GM18870 (cell line): ENCODE measurements around the gene RUVBL2.
"Not testable (repeated sequence)": the region's sequence is repeated elsewhere in the genome, so short reads cannot be mapped to it uniquely, and the experiment has no call there.

Experiments used
- ATAC-seq: cut with Tn5 transposase; IDR thresholded peaks from one replicate; pipeline ENCODE4 v1.9.1; 2021; ENCODE audit warnings: moderate library complexity; ENCODE audit not compliant: unreplicated experiment

The RUVBL2 gene

DNA sequence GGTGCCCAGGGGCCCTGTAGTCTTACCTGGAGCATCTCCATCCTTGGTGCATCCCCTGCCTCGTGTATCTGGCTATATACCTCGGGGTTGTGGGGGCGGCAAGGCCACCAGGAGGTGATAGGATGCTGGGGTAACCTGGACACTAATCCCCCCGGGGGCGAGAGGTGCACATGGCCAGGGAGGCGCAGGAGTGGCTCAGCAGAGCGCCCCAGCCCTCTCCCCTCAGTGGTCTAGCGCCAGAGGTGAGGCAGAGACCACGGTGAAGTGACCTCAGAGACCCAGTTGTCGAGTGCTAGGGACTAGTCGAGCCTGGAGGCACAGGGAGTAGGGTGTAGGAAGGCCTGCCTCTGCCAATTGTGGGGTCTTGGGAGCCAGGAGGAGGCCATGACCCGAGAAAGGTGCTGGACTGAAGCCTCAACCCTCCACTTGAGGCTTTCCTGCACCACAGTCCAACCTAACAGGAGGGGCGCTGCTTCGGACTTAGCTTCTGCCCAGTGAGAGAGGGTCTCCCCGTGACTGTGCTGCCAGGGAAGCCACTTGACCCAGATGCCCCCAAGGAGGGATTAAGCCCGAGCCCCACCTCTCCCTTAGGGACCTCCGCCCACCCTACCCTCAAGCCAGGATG lies 23.5 kb downstream of the RUVBL2 start, which contains the start of gene LHB:
Gene LHB, minus strand, starts transcription at position 51 of the 625 bp plus-strand sequence. Its CDS starts 10 bp downstream, at position 41.
- ATAC-seq = no peak

DNA sequence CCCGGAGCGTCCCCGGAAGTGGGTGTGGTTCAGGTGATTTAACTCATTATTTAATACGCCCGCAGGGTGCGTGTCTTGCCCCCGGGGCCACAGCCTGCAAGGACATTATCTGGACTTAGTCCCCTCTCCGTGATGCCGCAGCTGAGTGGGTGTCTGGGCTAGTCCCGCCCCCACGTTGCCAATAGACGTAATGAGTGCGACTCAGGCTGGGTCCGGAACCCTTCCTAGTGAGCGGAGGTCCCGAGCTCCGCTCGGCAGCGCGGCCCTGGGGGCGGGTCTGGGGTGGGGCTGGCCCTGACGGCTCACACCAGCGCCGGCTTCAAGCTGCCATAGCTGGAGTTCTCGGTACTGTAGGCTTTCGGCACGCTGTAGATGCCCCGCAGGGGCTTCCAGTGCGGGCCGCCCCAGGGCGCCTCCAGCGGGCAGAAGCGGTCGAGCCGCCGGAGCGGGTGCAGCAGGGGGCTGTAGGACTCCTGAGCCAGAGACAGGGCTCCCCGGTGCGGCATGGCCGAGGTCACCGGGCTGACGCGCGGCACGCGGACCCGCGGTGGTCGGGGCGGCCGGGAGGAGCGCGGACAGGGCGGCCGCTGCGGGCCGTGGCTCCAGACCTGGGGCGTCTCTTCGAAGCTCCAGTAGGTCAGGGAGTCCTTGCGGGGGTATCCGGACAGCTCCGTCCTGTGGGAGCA lies 24.1 kb downstream of the RUVBL2 start:
- no peak for ATAC-seq

DNA sequence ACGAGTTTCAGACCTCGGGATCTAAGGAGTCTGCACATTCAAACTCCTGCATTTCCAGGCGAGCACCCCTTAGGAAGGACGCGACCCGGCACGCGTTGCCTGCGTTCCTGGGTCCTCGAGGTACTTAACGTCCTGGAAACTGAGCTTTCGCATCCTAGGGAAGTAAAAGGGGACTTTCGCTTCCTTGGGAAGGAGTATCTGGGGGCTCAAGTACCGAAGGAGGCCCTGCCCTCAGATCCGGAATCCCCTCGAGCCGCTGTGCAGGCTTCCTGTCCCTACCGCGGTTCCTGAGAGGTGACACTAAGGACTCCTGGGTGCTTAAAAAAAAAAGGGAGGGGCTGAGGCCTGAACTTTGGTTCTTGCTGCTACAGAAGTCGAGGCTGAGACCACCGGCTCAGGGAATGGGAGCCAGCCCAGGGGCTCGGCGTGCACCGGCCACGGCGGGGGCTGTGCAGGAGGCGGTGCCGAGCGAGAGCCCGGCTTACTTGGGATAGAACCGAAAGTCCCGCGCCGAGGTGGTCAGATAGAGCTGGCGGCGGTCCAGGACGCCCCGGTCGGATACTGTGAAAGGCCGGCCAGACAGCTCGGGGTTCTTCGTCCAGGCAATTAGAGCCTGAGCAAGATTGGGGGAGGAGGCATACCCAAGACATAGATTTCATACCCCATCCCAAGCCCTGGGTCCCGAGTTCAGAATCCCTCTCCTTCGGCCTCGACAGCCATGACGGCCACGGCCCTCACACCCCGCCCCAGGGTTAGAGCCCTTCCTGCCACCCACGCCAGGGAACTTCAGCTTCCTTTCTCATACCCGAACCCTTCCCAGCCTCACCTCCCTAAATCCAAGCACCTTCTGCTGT lies 24.9 kb downstream of the RUVBL2 start:
- not testable (repeated sequence) for ATAC-seq

DNA sequence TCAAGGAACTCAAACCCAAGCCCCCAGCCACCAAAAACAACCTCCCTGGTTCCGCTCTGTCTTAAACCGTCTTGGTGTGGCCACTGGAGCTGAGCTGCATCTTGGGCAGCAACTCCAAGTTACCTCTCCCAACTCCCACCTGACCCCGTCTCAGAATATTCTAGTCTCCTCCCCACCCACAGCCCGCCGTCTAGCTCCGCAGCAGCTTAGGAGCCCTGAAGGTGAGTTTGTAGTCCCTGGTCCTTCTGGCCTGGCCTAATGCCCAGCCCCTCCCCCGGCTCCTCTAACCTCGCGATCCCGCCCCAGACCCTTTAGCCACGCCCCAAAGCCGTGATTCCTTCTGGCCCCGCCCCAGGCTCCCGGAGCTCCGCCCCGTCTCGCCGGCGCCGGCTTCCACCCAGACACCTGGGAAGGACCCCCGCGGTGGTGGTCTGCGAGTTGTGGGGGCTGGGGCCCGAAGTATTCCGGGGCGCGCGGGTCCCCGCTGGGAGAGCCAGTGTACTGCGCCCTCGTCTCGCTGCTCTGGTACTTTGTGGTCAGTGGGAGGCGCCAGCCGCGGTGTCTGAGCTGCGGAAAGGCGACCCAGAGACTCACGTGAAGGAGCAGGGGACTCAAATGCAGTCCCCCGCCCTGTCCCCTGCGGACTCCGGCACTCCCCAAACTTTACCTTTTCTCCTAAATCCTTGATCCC lies 25.7 kb downstream of the RUVBL2 start:
- ATAC-seq = no peak

DNA sequence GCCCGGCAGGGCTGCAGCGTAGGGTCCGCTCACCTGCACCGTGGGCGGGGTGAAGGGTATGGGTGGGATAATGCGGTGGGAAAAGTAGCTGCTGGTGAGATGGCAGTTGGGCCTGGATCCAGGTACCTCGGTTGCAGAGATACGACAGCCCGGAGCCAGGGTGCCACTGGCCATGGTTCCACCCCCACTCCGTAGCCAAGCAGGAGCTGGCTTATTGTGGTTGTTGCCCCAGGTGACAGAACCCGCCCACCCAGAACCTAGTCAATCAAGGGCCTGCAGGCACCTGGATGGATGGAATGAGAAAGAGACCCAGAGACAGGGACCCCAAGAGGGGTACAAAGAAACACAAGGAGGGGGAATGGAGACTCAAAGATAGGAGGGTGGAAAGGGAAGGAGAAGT lies 26.7 kb downstream of the RUVBL2 start:
- ATAC-seq = no peak

DNA sequence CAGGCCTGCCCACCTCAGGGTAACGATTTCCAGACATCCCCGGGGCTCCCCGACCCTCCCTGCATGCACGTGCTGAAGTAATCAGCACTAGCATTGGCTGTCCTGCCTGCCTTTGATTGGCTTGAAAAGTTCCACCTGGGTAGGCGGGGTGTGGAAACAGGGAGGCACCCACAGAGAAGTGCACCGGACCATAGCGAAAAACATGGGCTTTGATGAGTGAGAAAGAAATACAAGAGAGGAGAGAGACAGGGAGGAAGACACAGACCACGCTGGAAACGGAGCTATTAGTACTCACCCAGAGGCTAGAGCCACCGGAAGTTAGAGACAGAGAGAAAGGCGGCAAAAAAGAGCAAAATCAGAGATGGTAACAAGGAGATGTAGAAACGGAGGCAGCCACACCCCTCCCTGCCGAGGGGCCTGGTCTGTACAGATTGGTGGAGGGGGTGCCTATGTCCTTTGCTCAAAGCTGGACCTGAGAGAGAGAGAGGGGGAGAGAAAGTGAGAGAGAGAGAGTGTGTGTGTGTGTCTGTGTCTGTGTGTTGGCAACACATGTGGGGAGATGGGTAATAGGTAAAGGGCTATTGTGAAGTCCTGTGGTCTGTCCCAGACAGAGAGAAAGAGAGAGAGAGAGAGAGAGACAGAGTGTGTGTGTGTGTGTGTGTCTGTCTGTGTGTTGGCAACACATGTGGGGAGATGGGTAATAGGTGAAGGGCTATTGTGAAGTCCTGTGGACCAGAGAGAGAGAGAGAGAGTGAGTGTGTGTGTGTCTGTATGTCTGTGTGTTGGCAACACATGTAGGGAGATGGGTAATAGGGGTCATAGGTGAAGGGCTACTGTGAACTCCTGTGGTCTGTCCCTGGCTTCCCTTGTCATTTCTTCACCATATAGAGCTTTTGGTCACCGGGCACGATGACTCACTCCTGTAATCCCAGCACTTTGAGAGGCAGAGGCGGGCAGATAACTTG lies 27.5 kb downstream of the RUVBL2 start:
- no peak for ATAC-seq

DNA sequence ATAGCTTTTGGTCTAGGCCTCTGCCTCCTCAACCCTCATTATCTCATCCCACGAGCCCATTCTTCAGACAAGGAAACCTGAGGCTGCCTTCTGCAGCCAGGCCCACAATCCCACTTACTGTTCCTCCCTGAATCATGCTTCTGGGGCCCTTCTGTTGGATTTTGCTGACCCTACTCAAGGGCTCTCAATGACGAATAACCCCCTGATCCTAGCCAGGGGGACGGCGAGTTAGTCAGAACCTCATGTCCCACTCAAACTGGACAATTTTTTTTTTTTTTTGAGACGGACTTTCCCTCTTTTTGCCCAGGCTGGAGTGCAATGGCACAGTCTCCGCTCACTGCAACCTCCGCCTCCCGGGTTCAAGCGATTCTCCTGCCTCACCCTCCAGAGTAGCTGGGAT lies 28.4 kb downstream of the RUVBL2 start:
- ATAC-seq = no peak

DNA sequence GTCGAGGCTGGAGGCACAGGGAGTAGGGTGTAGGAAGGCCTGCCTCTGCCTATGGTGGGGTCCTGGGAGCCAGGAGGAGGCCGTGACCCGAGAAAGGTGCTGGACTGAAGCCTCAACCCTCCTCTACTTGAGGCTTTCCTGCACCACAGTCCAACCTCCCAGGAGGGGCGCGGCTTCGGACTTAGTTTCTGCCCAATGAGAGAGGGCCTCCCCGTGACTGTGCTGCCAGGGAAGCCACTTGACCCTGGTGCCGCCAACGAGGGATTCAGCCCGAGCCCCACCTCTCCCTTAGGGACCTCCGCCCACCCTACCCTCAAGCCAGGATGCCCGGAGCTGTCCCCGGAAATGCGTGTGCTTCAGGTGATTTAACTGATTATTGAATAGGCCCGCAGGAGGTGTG lies 30.5 kb downstream of the RUVBL2 start, which contains the start of gene CGB3:
Gene CGB3, minus strand, starts transcription at position 101 of the 400 bp plus-strand sequence. CDS start 362 bp downstream, outside the sequence.
- not testable (repeated sequence) for ATAC-seq

DNA sequence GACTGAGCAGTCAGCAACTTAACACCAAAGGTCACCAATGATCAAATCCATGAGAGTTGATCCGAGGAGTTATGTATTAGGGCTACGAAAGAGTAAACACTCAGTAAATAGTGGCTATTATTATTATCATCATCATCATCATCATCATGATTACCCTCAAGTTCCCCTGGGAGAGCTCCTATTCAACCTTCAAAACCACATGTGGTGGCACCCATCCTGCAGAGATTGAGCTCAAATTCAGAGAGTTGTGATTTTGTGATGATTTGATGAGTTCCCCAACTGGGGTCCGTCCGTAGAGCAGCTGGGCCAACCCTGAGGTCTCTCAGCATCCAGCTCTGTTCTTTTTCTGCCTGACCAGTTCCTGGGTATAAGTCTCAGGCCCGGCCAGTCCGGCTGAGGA lies 31.4 kb downstream of the RUVBL2 start:
- not testable (repeated sequence) for ATAC-seq

DNA sequence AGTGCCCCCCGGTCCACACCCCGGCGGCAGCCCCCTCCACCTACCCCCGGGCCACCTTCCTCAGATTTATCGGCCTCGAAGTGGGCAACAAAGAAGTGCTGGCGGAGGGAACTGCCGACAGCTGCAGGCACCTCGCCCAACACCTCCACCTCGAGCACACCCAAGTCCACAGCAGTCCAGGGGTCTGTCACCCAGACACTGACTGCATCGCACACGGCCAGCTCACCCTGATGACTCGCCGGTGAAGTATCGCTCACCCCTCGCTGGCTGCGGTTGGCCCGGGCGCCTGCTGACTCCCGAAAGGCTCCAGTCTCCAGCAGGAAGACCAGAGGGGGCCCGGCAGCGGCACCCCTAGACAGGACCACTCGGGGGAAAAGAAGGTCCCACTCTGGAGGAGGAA lies 31.9 kb downstream of the RUVBL2 start:
- not testable (repeated sequence) for ATAC-seq

DNA sequence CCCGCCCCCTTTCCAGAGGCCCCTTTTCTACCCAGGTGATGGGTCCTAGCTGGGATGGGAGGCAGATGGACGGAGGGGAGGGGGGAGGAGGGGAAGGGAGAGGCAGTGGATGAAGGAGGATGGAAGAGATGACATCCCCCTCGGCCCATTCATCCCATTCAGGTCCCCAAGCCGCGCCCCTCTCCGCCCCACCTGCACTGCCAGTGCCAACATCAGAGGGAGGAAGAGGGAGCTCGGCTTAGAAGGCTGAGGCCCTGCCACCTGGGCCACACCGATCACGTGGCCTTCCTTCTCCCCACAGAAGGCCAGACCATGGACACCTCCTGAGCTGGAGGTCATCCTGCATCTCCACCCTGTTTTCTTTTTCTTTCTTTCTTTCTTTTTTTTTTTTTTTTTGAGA lies 35.0 kb downstream of the RUVBL2 start:
- not testable (repeated sequence) for ATAC-seq

DNA sequence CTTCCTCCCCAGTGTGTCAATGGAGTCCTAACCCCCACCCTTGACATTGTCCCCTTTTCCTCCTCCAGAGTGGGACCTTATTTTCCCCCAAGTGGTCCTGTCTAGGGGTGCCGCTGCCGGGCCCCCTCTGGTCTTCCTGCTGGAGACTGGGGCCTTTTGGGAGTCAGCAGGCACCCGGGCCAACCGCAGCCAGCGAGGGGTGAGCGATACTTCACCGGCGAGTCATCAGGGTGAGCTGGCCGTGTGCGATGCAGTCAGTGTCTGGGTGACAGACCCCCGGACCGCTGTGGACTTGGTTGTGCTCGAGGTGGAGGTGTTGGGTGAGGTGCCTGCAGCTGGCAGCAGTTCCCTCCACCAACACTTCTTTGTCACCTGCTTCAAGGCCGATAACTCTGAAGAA lies 36.1 kb downstream of the RUVBL2 start:
- ATAC-seq = not testable (repeated sequence)

DNA sequence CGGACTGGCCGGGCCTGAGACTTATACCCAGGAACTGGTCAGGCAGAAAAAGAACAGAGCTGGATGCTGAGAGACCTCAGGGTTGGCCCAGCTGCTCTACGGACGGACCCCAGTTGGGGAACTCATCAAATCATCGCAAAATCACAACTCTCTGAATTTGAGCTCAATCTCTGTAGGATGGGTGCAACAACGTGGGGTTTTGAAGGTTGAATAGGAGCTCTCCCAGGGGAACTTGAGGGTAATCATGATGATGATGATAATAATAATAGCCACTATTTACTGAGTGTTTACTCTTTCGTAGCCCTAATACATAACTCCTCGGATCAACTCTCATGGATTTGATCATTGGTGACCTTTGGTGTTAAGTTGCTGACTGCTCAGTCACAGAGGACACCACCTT lies 36.6 kb downstream of the RUVBL2 start:
- ATAC-seq = not testable (repeated sequence)

DNA sequence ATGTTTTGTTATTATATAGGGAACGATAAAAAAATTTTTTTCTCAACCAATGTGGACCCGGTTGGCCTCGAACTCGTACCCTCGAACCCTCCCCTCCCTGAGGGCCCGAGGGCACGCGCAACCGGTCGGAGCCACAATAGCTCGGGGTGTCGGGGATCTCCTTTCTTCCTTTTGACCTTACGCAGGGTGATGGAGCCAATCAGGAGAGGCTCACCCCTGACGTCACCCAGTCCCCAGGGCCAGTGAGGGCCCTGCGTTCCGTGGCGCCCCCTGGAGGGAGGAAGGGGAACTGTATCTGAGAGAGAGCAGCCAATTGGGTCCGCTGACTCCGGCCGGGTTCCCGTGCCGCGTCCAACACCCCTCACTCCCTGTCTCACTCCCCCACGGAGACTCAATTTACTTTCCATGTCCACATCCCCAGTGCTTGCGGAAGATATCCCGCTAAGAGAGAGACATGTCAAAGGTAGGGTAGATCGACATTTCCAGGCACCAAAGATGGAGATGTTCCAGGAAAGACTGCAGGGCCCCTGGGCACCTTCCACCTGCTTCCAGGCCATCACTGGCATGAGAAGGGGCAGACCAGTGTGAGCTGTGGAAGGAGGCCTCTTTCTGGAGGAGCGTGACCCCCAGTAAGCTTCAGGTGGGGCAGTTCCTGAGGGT lies 38.1 kb downstream of the RUVBL2 start, which contains the start of gene CGB2:
Gene CGB2, plus strand, starts transcription at position 249 of the 660 bp plus-strand sequence. Its CDS starts 206 bp downstream, at position 455.
- ATAC-seq = not testable (repeated sequence)

DNA sequence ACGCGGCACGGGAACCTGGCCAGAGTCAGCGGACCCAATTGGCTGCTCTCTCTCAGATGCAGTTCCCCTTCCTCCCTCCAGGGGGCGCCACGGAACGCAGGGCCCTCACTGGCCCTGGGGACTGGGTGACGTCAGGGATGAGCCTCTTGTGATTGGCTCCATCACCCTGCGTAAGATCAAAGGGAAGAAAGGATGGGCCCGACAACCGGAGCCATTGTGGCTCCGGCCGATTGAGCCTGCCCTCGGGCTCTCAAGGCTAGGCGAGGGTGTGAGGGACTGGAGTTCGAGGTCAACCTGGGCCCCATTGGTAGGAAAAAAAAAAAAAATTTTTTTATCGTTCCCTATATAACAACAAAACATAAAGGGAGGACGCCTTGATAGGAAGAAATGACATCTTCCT lies 43.1 kb downstream of the RUVBL2 start, which contains the start of gene CGB1:
Gene CGB1, minus strand, starts transcription at position 81 of the 400 bp plus-strand sequence. CDS start 184 bp downstream, outside the sequence.
- ATAC-seq = not testable (repeated sequence)

DNA sequence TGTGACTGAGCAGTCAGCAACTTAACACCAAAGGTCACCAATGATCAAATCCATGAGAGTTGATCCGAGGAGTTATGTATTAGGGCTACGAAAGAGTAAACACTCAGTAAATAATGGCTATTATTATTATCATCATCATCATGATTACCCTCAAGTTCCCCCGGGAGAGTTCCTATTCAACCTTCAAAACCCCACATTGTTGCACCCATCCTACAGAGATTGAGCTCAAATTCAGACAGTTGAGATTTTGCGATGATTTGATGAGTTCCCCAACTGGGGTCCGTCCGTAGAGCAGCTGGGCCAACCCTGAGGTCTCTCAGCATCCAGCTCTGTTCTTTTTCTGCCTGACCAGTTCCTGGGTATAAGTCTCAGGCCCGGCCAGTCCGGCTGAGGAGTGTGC lies 44.4 kb downstream of the RUVBL2 start:
- not testable (repeated sequence) for ATAC-seq

DNA sequence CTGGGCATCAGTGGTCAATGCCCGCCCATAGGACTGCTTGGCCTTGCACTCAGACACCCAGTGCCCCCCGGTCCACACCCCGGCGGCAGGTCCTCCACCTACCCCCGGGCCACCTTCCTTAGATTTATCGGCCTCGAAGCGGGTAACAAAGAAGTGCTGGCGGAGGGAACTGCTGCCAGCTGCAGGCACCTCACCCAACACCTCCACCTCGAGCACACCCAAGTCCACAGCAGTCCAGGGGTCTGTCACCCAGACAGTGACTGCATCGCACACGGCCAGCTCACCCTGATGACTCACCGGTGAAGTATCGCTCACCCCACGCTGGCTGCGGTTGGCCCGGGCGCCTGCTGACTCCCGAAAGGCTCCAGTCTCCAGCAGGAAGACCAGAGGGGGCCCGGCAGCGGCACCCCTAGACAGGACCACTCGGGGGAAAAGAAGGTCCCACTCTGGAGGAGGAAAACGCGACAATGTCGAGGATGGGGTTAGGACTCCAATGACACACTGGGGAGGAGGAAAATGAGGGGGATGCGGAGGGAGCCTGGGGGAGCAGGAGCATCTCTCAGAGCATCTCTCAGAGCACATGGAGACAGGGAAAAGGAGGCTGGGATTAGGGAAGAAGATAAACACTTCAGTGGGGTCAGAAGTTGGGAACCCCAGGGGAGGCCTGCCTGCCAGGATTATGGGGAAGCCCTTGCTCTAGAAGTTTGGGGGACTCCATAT lies 45.0 kb downstream of the RUVBL2 start:
- not testable (repeated sequence) for ATAC-seq

DNA sequence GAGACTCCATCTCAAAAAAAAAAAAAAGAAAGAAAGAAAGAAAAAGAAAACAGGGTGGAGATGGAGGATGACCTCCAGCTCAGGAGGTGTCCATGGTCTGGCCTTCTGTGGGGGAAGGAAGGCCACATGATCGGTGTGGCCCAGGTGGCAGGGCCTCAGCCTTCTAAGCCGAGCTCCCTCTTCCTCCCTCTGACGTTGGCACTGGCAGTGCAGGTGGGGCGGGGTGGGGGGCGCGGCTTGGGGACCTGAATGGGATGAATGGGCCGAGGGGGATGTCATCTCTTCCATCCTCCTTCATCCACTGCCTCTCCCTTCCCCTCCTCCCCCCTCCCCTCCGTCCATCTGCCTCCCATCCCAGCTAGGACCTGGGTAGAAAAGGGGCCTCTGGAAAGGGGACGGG lies 46.0 kb downstream of the RUVBL2 start:
- not testable (repeated sequence) for ATAC-seq
